ENCODE measurements around the gene SUSD6.

SUSD6 gene

GRCh38 chr14:69610020-69610873, 1.1 kb upstream of the SUSD6 start:
- H3K36me3 ChIP-seq: no peaks in the 10 kb centered on the region
- H3K27me3 ChIP-seq: no peaks in the 10 kb centered on the region
- peak overlapping the region; percentile 67 for H3K27ac ChIP-seq
- H3K4me3 ChIP-seq: peak overlapping the region; percentile 64
- peaks cover 30% of the 10 kb centered on the region for H4K20me1 ChIP-seq
- H3K4me1 ChIP-seq: peaks cover 45% of the 10 kb centered on the region
- H3K9me3 ChIP-seq: no peaks in the 10 kb centered on the region
- no peak for TF ChIP-seq Cebpa-rat (IDR thresholded peaks at IDR 0.05)
- peak overlapping the region; percentile 84 for H3K4me2 ChIP-seq
- H3K9ac ChIP-seq: peak overlapping the region; percentile 65

- peak overlapping the region; percentile 84 for H3K4me2 ChIP-seq
- H4K20me1 ChIP-seq: peaks cover 36% of the 10 kb centered on the region
- peaks cover 51% of the 10 kb centered on the region for H3K4me1 ChIP-seq
- peak overlapping the region; percentile 65 for H3K9ac ChIP-seq
- no peaks in the 10 kb centered on the region for H3K9me3 ChIP-seq
- H3K27me3 ChIP-seq: no peaks in the 10 kb centered on the region
- no peaks in the 10 kb centered on the region for H3K36me3 ChIP-seq
- peak overlapping the region; percentile 64 for H3K4me3 ChIP-seq
- TF ChIP-seq Cebpa-rat (IDR thresholded peaks at IDR 0.05): no peak
- peak overlapping the region; percentile 67 for H3K27ac ChIP-seq
Measured at GRCh38 chr14:69610874-69611171, 573 bp upstream of the SUSD6 start.

GRCh38 chr14:69612014-69612782, 802 bp downstream of the SUSD6 start:
- H3K27me3 ChIP-seq: no peaks in the 10 kb centered on the region
- H3K9me3 ChIP-seq: no peaks in the 10 kb centered on the region
- peak overlapping the region; percentile 95 for H3K4me3 ChIP-seq
- no peaks in the 10 kb centered on the region for H3K36me3 ChIP-seq
- no peak for TF ChIP-seq Cebpa-rat (IDR thresholded peaks at IDR 0.05)
- peaks cover 50% of the 10 kb centered on the region for H4K20me1 ChIP-seq
- H3K27ac ChIP-seq: peak overlapping the region; percentile 92
- H3K9ac ChIP-seq: peak overlapping the region; percentile 89
- peak overlapping the region; percentile 94 for H3K4me2 ChIP-seq
- peaks cover 64% of the 10 kb centered on the region for H3K4me1 ChIP-seq

GRCh38 chr14:69612783-69613130, 1.4 kb downstream of the SUSD6 start:
- H3K4me3 ChIP-seq: peak overlapping the region; percentile 95
- H4K20me1 ChIP-seq: peaks cover 55% of the 10 kb centered on the region
- H3K4me2 ChIP-seq: peak overlapping the region; percentile 94
- no peaks in the 10 kb centered on the region for H3K27me3 ChIP-seq
- H3K9me3 ChIP-seq: no peaks in the 10 kb centered on the region
- peaks cover 70% of the 10 kb centered on the region for H3K4me1 ChIP-seq
- peak overlapping the region; percentile 89 for H3K9ac ChIP-seq
- H3K36me3 ChIP-seq: no peaks in the 10 kb centered on the region; the same call in 1 of the 2 replicates
- H3K27ac ChIP-seq: peak overlapping the region; percentile 92
- no peak for TF ChIP-seq Cebpa-rat (IDR thresholded peaks at IDR 0.05)

GRCh38 chr14:69613312-69614073, 2.1 kb downstream of the SUSD6 start:
- TF ChIP-seq Cebpa-rat (IDR thresholded peaks at IDR 0.05): no peak
- peak overlapping the region; percentile 94 for H3K4me2 ChIP-seq
- H3K9me3 ChIP-seq: no peaks in the 10 kb centered on the region
- peaks cover 77% of the 10 kb centered on the region for H3K4me1 ChIP-seq
- no peaks in the 10 kb centered on the region for H3K27me3 ChIP-seq
- H3K9ac ChIP-seq: peak overlapping the region; percentile 89
- no peaks in the 10 kb centered on the region; the same call in 1 of the 2 replicates for H3K36me3 ChIP-seq
- H3K27ac ChIP-seq: peak overlapping the region; percentile 92
- H4K20me1 ChIP-seq: peaks cover 63% of the 10 kb centered on the region
- peak overlapping the region; percentile 95 for H3K4me3 ChIP-seq

- H4K20me1 ChIP-seq: peaks cover 74% of the 10 kb centered on the region
- H3K4me1 ChIP-seq: peaks cover 75% of the 10 kb centered on the region
- TF ChIP-seq Cebpa-rat (IDR thresholded peaks at IDR 0.05): no peak
- peak overlapping the region; percentile 89 for H3K9ac ChIP-seq
- no peaks in the 10 kb centered on the region for H3K9me3 ChIP-seq
- peak overlapping the region; percentile 94 for H3K4me2 ChIP-seq
- H3K27ac ChIP-seq: peak overlapping the region; percentile 92
- no peaks in the 10 kb centered on the region for H3K27me3 ChIP-seq
- H3K36me3 ChIP-seq: peaks cover 4% of the 10 kb centered on the region; the same call in 1 of the 2 replicates
- H3K4me3 ChIP-seq: peak overlapping the region; percentile 95
Measured at GRCh38 chr14:69614592-69614991, 3.2 kb downstream of the SUSD6 start.

- peak overlapping the region; percentile 94 for H3K4me2 ChIP-seq
- H3K4me1 ChIP-seq: peaks cover 74% of the 10 kb centered on the region
- H3K27ac ChIP-seq: peak overlapping the region; percentile 71
Measured at GRCh38 chr14:69615121-69615495, 3.7 kb downstream of the SUSD6 start.

GRCh38 chr14:69615496-69616407, 4.4 kb downstream of the SUSD6 start:
- H3K9ac ChIP-seq: peak overlapping the region; percentile 67
- peak overlapping the region; percentile 26; the same call in 1 of the 2 replicates for H3K4me3 ChIP-seq
- no peak for TF ChIP-seq Cebpa-rat (IDR thresholded peaks at IDR 0.05)
- H3K27ac ChIP-seq: peak overlapping the region; percentile 71
- H3K4me2 ChIP-seq: peak overlapping the region; percentile 94
- peaks cover 74% of the 10 kb centered on the region for H3K4me1 ChIP-seq
- H3K27me3 ChIP-seq: no peaks in the 10 kb centered on the region
- H3K9me3 ChIP-seq: no peaks in the 10 kb centered on the region
- peaks cover 7% of the 10 kb centered on the region; the same call in 1 of the 2 replicates for H3K36me3 ChIP-seq
- peaks cover 85% of the 10 kb centered on the region for H4K20me1 ChIP-seq

More at GRCh38 chr14:69615121-69615495, 3.7 kb downstream of the SUSD6 start:
- H3K9ac ChIP-seq: peak overlapping the region; percentile 67; the same call in 1 of the 2 replicates
- H3K27me3 ChIP-seq: no peaks in the 10 kb centered on the region
- peaks cover 79% of the 10 kb centered on the region for H4K20me1 ChIP-seq
- H3K9me3 ChIP-seq: no peaks in the 10 kb centered on the region
- no peak for TF ChIP-seq Cebpa-rat (IDR thresholded peaks at IDR 0.05)
- H3K4me3 ChIP-seq: peak overlapping the region; percentile 26; the same call in 1 of the 2 replicates
- H3K36me3 ChIP-seq: peaks cover 7% of the 10 kb centered on the region; the same call in 1 of the 2 replicates

Data from BLaER1 (cell line).